MCF 10A (cell line): Measurements from ENCODE around the gene BUB1. TPM values are rescaled to one million over a fixed set of nuclear protein-coding genes. Genes with fewer than 3 reads are reported as not detected.
"Not testable (repeated sequence)": the region's sequence is repeated elsewhere in the genome, so short reads cannot be mapped to it uniquely, and the experiment has no call there.

Source experiments
- BruUV-seq: library from RNA; stranded (reverse); fragments of 400-500 nt; replicated peaks from 2 replicates; lab custom pipeline; 2021; lab: Mats Ljungman, UMichigan
- CTCF ChIA-PET: fragments of 300-600 bp; sonication (Branson Sonifier 250); formaldehyde crosslinking; extraction: SDS; loops from one replicate; lab custom pipeline; 2021; ENCODE audit warnings: antibody characterized with exemption, inconsistent platforms; lab: Yijun Ruan, JAX
- POLR2A ChIA-PET: fragments of 300-600, 350-650 bp; sonication (Branson Sonifier 250); formaldehyde crosslinking; extraction: SDS; loops from one replicate; lab custom pipeline; 2020; ENCODE audit warnings: antibody characterized with exemption, inconsistent platforms; lab: Yijun Ruan, JAX
- DNase-seq: peaks from one replicate; pipeline ENCODE4 v3.0.0-alpha.2; 2018; ENCODE audit not compliant: unreplicated experiment
- H3K27ac Mint-ChIP-seq: one replicate; pipeline ENCODE4 v1.8.0; 2022; ENCODE audit warnings: mild to moderate bottlenecking, low read depth, mixed read lengths; ENCODE audit not compliant: unreplicated experiment
- H3K27me3 Mint-ChIP-seq: one replicate; pipeline ENCODE4 v1.8.0; 2022; ENCODE audit warnings: mixed read lengths; ENCODE audit not compliant: insufficient read depth, unreplicated experiment
- H3K36me3 Mint-ChIP-seq: one replicate; pipeline ENCODE4 v1.8.0; 2022; ENCODE audit warnings: mild to moderate bottlenecking, moderate library complexity, mixed read lengths; ENCODE audit not compliant: insufficient read depth, unreplicated experiment
- H3K4me1 Mint-ChIP-seq: one replicate; pipeline ENCODE4 v1.8.0; 2022; ENCODE audit warnings: mixed read lengths; ENCODE audit not compliant: insufficient read depth, unreplicated experiment
- H3K4me3 Mint-ChIP-seq: one replicate; pipeline ENCODE4 v1.8.0; 2022; ENCODE audit warnings: mild to moderate bottlenecking, moderate library complexity, mixed read lengths; ENCODE audit not compliant: unreplicated experiment
- H3K9me3 Mint-ChIP-seq: one replicate; pipeline ENCODE4 v1.8.0; 2022; ENCODE audit warnings: mixed read lengths; ENCODE audit not compliant: unreplicated experiment
- CTCF ChIP-seq: fragments of 200-600 bp; IDR thresholded peaks from one replicate; pipeline ENCODE4 v1.8.0; 2022; ENCODE audit warnings: antibody characterized with exemption, mild to moderate bottlenecking; ENCODE audit not compliant: unreplicated experiment
- intact Hi-C: fragments of 100-400 bp; cut with micrococcal nuclease; formaldehyde crosslinking; loops from 2 replicates; pipeline ENCODE4 v1.14.1; 2022
- total RNA-seq: library from RNA; stranded (reverse); gene quantifications from 2 replicates; pipeline ENCODE4 v1.2.3, GENCODE V29; 2022

Gene BUB1
- total RNA-seq, 1 experiment from 2014 or later = 25.5 TPM

GRCh38 chr2:110702514-110703380 lies 24.9 kb upstream of the BUB1 start:
- peaks cover 55% of the 10 kb centered on the region for H3K27me3 Mint-ChIP-seq
- POLR2A ChIA-PET = interaction anchor here (0.7 to 1.8 kb wide), 2 partner anchors 16 to 40 kb away, joined by 3 to 4 read pairs; no protein-coding TSS in a partner anchor

GRCh38 chr2:110698253-110698652 lies 20.4 kb upstream of the BUB1 start:
- H3K9me3 Mint-ChIP-seq, DNase-seq, H3K4me3 Mint-ChIP-seq, H3K4me1 Mint-ChIP-seq, CTCF ChIA-PET, intact Hi-C loops, H3K36me3 Mint-ChIP-seq, POLR2A ChIA-PET, BruUV-seq, H3K27ac Mint-ChIP-seq: not testable (repeated sequence)
- H3K27me3 Mint-ChIP-seq = peaks cover 15% of the 10 kb centered on the region

More at GRCh38 chr2:110702514-110703380, 24.9 kb upstream of the BUB1 start:
- Mint-ChIP-seq H3K9me3 (no peaks in the 10 kb centered on the region), H3K4me1 (no peaks in the 10 kb centered on the region), H3K27ac (no peak overlapping the region), H3K36me3 (no peaks in the 10 kb centered on the region), H3K4me3 (no peak overlapping the region)
- no peak for DNase-seq
- TF ChIP-seq CTCF = no peak
- CTCF ChIA-PET = interaction anchor here (0.6 kb wide), 1 partner anchor 432 kb away, joined by 3 read pairs; no protein-coding TSS in a partner anchor
- BruUV-seq = no TSS peak
- intact Hi-C loops = no loop called here

- H3K27ac Mint-ChIP-seq = not testable (repeated sequence)
Observed at GRCh38 chr2:110695146-110695898, 17.5 kb upstream of the BUB1 start.

GRCh38 chr2:110691612-110692258 lies 13.9 kb upstream of the BUB1 start:
- Mint-ChIP-seq H3K36me3 (no peaks in the 10 kb centered on the region), H3K4me1 (no peaks in the 10 kb centered on the region), H3K4me3 (no peak overlapping the region), H3K27ac (no peak overlapping the region), H3K27me3 (no peaks in the 10 kb centered on the region), H3K9me3 (peaks cover 10% of the 10 kb centered on the region)
- intact Hi-C loops = no loop called here
- DNase-seq = no peak
- ChIA-PET CTCF (no interaction called here), POLR2A (no interaction called here)
- TF ChIP-seq CTCF = no peak
- BruUV-seq = no TSS peak

More at GRCh38 chr2:110695146-110695898, 17.5 kb upstream of the BUB1 start:
- POLR2A ChIA-PET, H3K36me3 Mint-ChIP-seq, H3K9me3 Mint-ChIP-seq, H3K4me1 Mint-ChIP-seq, H3K27me3 Mint-ChIP-seq, intact Hi-C loops, CTCF ChIA-PET, DNase-seq, H3K4me3 Mint-ChIP-seq, BruUV-seq: not testable (repeated sequence)
